HG03565 (cell line): ENCODE results near the gene TNNC1.

Experiments
- ATAC-seq: cut with Tn5 transposase; IDR thresholded peaks from one replicate; pipeline ENCODE4 v1.9.1; 2021; ENCODE audit warnings: mild to moderate bottlenecking, moderate library complexity; ENCODE audit not compliant: unreplicated experiment

TNNC1 gene

DNA sequence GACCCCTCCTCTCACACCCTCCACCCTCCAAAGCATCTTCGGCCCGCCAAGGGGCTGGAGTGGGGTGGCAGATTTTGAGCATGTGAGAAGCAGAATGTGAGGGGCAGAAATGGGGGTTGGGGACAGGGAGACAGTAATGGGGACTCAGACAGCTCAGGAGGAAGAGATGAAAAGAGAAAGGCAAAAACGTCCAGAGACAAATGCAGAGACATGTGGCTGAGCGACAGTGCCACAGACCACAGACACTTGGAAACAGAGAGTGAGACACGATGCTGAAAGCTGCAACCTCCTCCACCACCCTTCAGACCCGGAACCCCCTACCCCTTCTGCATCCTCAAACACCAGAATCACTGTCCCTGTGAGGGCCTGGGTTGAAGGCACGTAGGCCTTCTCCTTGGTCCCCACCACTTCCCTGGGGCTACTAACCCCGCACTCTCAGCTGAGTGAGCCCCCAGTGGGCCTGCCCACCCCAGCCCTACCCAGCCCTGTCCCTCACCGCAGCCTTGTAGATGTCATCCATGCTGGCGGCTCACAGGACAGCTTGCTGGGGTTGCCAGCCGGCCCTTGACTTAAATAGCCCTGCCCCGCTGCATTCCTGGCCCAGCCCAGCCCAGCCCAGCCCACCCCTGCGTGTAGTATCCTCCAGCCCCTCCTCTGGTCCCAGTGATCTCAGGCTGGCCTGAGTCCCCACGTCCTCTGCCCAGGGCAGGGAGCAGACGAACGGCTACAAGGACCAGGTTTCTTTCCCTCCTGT lies at the start of gene TNNC1:
Gene TNNC1, minus strand, starts transcription at position 546 of the 754 bp plus-strand sequence. Its CDS starts 26 bp downstream, at position 520.
- ATAC-seq: no peak

DNA sequence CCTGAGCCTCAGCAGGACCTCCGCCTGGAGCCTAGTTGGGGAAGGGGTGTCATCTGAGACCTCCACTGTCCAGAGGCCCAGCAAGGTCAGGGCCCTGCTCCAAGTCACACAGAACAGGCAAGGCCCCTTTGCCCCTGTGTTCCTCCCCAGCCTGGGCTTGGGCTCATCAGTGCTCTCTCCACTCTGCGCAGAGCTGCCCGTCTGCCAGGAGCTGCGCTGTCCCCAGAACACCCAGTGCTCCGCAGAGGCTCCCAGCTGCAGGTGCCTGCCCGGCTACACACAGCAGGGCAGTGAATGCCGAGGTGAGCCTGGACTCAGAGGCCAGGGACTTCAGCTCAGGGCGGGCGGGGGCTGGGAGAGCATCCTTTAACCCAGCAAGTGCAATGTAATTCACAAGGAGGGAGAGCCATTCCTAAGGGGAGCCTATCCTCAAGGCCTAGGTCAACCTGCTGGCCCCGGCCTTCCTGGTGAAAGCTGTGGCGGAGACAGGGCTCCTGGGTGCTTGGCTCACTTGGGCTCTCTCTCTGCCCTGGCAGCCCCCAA lies 49.0 kb upstream of the TNNC1 start:
- no peak for ATAC-seq

GRCh38 chr3:52502001-52502400 lies 48.2 kb upstream of the TNNC1 start:
- ATAC-seq: no peak

- no peak for ATAC-seq
These were observed 47.2 kb upstream of the TNNC1 start for GRCh38 chr3:52501046-52501445.

DNA sequence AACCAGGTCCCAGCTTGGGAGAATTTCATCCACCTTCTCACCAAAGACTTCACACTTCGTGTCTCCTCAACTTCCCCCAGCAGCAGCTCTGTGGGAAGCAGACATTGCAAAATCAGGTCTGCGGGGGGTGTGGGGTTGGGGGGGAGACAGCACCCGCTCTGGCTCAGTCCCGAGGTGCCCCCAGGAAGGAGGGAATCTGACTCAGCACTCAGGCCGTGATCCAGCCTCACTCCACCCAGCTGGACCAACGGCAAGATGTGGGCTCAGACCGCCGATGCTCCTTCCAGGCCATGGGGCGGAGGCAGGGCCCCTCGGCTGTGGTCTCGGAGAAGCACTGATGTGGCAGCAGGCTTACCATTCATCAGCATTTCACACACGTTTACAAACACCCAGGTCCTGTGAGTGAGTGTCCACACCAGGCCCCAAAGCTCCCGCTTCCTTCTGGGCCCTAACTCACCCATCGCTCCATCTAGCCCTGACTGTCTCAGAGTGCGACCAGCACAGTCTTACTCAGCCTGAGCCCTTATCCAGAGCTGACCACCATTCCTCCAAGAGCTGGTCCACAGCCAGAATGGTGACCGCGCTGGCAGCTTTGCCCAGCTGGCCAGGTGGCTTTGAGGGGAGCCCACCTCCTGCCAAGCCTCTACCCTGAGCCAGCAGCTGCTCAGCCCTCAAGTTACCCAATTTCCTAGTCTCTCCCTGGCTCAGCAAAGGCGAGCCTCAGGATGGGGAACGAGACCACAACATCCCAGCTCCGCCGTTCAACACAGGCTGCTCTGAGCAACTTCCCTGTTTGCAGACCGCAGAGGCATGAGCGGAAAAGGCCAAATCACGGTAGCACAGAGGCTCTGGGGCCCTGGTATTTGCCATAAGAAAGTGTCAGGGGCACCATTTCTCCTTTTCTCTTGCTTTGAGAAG lies 44.6 kb upstream of the TNNC1 start:
- no peak for ATAC-seq

DNA sequence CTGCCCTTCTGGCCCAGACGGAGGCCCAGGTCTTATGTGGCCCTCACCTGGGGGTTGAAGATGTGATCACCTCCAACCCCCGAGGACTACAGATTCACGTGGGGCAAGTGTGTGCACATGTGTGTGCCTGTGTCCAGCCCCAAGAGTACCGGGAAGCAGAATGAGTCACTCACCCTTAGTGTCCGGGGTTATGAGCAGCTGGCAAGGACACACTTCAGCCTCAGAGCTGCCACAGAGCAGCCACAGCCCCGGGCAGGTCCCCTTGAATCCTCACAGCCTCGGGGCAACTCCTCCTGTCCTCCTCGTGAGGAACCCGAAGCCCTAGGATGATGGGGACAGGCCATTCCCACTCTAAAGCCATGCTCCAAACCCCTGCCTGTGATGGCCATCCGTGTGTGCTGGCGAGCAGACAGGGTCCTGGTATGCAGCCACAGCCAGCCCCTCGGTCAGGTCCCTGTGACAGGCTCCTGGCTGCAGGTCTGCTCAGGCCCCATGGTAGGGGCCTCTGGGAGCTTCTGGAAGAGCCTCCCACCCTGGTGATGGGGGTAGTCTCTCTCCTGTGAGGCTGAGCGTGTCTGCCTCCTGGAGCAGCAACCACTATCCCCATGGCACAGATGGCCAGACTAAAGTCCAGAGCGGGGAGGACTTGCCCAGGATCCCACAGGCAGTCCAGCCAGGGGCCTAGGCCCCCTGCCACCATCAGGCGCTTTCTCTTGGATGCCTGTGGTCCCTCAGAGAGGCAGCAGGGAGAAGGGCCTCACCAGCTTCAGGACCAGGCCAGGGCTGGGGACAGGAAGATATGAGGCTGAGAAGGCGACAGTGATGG lies 42.1 kb upstream of the TNNC1 start:
- ATAC-seq: no peak

DNA sequence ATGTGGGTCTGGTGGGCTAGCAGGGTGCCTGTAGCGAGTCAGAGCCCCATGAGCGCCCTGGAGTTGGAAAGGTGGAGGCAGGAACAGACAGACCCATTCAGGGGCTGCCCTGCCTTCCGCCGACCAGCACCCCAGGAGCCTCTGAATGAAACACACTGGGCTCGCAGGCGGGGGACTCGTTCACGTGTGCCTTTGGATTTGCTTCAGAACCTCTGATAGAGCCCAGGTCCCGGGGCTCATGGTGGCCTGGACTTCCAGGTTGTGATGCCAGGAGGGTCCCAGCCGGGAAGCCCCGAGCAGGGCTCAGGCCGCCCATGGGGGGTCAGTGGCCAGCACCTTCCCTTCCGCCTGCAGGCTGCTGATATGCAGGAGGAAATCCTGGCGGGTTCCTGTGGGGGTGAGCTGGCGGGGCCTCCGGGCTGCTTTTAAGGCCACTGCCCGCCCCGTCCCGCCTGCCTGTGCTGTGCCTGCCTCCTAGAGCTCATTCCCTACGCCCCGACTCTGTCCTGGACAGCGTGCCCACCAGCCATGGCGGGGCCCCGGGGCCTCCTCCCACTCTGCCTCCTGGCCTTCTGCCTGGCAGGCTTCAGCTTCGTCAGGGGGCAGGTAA lies 41.1 kb upstream of the TNNC1 start, which contains the start of gene STAB1:
Gene STAB1, plus strand, starts transcription at position 453 of the 610 bp plus-strand sequence. Its CDS starts 76 bp downstream, at position 529.
- ATAC-seq: no peak

- ATAC-seq: no peak
These were observed 40.6 kb upstream of the TNNC1 start for GRCh38 chr3:52494445-52494844.

GRCh38 chr3:52493232-52494017 lies 39.6 kb upstream of the TNNC1 start:
- no peak for ATAC-seq

GRCh38 chr3:52492059-52492458 lies 38.2 kb upstream of the TNNC1 start:
- ATAC-seq: no peak

- ATAC-seq: no peak
These were observed 37.2 kb upstream of the TNNC1 start for GRCh38 chr3:52490939-52491526.

DNA sequence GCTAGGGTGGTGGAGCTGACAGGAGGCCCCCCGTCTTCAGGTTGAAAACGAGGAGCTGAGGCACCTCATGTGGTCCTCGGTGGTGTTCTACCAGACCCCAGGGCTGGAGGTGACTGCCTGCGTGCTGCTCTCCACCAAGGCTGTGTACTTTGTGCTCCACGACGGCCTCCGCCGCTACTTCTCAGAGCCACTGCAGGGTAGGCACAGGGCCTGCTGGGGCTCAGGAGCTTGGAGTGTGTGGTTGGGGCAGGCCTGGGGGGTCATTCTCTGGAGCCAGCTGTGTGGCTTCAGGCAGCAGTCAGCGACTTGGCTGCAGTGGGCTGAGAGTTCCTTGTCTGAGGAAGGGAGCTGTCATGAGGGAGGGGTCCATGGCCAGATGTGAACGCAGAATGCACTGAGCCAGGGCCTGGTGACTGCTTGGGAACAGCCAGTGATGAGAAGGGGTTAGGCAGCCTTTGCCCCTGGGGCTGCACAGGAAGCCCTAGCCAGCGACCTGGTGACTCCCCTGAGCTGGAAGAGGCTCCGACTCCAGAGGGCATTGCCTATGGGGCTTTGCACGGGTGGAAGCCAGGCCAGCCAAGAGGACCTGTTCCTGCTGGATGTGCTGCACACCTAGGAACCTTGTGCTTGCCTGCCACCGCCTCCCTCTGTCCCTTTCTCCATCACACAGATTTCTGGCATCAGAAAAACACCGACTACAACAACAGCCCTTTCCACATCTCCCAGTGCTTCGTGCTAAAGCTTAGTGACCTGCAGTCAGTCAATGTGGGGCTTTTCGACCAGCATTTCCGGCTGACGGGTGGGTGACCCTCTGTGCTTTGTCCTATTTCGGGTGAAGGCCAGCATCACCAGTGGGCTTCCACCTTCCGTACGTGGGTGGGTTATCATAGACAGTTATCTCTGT lies 36.4 kb upstream of the TNNC1 start:
- no peak for ATAC-seq

DNA sequence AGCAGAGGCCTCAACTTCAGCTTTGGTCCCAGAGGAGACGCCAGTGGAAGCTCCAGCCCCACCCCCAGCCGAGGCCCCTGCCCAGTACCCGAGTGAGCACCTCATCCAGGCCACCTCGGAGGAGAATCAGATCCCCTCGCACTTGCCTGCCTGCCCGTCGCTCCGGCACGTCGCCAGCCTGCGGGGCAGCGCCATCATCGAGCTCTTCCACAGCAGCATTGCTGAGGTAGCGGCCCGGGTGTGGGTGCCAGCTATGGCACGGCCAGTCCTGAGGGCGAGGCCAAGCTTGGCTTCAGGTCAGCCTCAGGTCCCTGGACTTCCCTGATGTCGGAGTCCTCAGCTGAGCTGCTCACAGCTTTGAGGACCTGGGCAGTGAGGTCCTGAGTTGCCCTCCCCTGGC lies 35.6 kb upstream of the TNNC1 start:
- ATAC-seq: no peak

DNA sequence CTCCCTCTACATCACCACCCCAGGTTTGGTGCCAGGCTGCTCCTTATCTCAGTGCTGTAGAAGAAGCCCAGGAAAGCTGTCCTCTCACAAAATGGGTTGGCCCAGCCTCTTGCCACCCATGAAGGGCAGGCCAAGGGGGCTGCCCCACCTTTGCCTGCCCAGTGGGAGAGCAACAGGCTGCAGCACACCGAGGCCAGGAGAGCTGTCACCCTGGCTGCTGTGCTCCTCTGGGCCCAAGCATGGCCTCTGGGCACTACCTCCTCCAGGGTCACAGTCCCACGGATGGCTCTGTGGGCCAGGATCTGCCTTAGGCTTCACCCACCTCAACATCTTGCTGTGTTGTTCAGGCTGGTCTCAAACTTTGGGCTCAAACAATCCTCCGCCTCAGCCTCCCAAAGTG lies 34.9 kb upstream of the TNNC1 start:
- no peak for ATAC-seq

- no peak for ATAC-seq
These were observed 34.2 kb upstream of the TNNC1 start for GRCh38 chr3:52487788-52488691.

DNA sequence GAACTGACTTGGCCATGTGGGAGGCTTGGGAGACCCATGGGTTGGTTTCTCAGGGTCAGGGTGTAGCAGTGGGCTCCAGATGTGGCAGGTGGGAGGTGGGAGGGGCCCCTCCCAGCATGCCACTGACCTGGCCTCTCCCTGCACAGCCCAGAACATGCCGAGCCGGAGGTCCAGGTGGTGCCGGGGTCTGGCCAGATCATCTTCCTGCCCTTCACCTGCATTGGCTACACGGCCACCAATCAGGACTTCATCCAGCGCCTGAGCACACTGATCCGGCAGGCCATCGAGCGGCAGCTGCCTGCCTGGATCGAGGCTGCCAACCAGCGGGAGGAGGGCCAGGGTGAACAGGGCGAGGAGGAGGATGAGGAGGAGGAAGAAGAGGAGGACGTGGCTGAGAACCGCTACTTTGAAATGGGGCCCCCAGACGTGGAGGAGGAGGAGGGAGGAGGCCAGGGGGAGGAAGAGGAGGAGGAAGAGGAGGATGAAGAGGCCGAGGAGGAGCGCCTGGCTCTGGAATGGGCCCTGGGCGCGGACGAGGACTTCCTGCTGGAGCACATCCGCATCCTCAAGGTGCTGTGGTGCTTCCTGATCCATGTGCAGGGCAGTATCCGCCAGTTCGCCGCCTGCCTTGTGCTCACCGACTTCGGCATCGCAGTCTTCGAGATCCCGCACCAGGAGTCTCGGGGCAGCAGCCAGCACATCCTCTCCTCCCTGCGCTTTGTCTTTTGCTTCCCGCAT lies 33.4 kb upstream of the TNNC1 start:
- ATAC-seq: no peak
